ENCODE results near the gene ZNF678.

The ZNF678 gene

GRCh38 chr1:227567256-227567655, 3.9 kb downstream of the ZNF678 start:
- H3K9me3 ChIP-seq (ENCODE audit: control insufficient read depth, insufficient read depth, low read depth, low read length) = no peaks in the 10 kb centered on the region; the same call in 1 of the 2 replicates
- CTCF ChIA-PET = interaction anchor here (1.0 kb wide), 1 partner anchor 25 kb away, joined by 4 read pairs; no protein-coding TSS in a partner anchor
- no peak overlapping the region for H3K27ac ChIP-seq (ENCODE audit: extremely low read depth, low read depth, low read length)
- TF ChIP-seq ZNF248 (tag by site-specific recombination; IDR thresholded peaks at IDR 0.05) (no peak), ZFP3 (tag by site-specific recombination; IDR thresholded peaks at IDR 0.05; ENCODE audit: low read depth) (no peak), ZNF626 (tag by site-specific recombination; IDR thresholded peaks at IDR 0.05) (no peak), ZNF48 (tag by site-specific recombination; IDR thresholded peaks at IDR 0.05) (no peak), PRDM6 (tag by site-specific recombination; IDR thresholded peaks at IDR 0.05) (no peak), ZNF514 (tag by site-specific recombination; IDR thresholded peaks at IDR 0.05) (no peak), ZXDB (tag by site-specific recombination; IDR thresholded peaks at IDR 0.05) (no peak), ZIC2 (tag by site-specific recombination; IDR thresholded peaks at IDR 0.05) (no peak), ZNF658 (tag by site-specific recombination; IDR thresholded peaks at IDR 0.05) (no peak), ELK4 (IDR thresholded peaks at IDR 0.05; ENCODE audit: borderline replicate concordance, low read depth, low read length) (no peak), PBX3 (CRISPR knock-in tag; IDR thresholded peaks at IDR 0.05) (no peak), HOXD13 (CRISPR knock-in tag; IDR thresholded peaks at IDR 0.05; ENCODE audit: borderline replicate concordance) (no peak), ZNF449 (tag by site-specific recombination; IDR thresholded peaks at IDR 0.05) (no peak), ZNF639 (tag by site-specific recombination; IDR thresholded peaks at IDR 0.05) (no peak)
- H3K36me3 ChIP-seq (ENCODE audit: control insufficient read depth in 2 of 2, insufficient read depth in 1 of 2, low read length in 2 of 2) = peaks cover 0 to 7% of the 10 kb centered on the region in 2 experiments; a peak in 1 of 3 replicates
- no peak overlapping the region for H3K4me3 ChIP-seq (ENCODE audit: low read depth, low read length)
- H3K4me1 ChIP-seq (ENCODE audit: control insufficient read depth, insufficient read depth, low read length) = no peaks in the 10 kb centered on the region
- POLR2A ChIA-PET = no interaction called here

GRCh38 chr1:227568593-227568992, 5.2 kb downstream of the ZNF678 start:
- Histone ChIP-seq H3K4me3 (ENCODE audit: low read depth, low read length) (no peak overlapping the region), H3K4me1 (ENCODE audit: control insufficient read depth, insufficient read depth, low read length) (no peaks in the 10 kb centered on the region), H3K36me3 (ENCODE audit: control insufficient read depth in 2 of 2, insufficient read depth in 1 of 2, low read length in 2 of 2) (peaks cover 0 to 9% of the 10 kb centered on the region in 2 experiments; a peak in 1 of 3 replicates), H3K9me3 (ENCODE audit: control insufficient read depth, insufficient read depth, low read depth, low read length) (no peaks in the 10 kb centered on the region; the same call in 1 of the 2 replicates), H3K27ac (ENCODE audit: extremely low read depth, low read depth, low read length) (no peak overlapping the region)
- ChIA-PET POLR2A (no interaction called here), CTCF (no interaction called here)
- TF ChIP-seq ZNF214 (tag by site-specific recombination; IDR thresholded peaks at IDR 0.05; ENCODE audit: borderline replicate concordance) (no peak), ZNF473 (tag by site-specific recombination; IDR thresholded peaks at IDR 0.05) (no peak), ZBTB8A (tag by site-specific recombination; IDR thresholded peaks at IDR 0.05) (no peak), ZFP69B (tag by site-specific recombination; IDR thresholded peaks at IDR 0.05) (no peak), MZF1 (tag by site-specific recombination; IDR thresholded peaks at IDR 0.05; ENCODE audit: borderline replicate concordance) (no peak), YY1 (tag by site-specific recombination; IDR thresholded peaks at IDR 0.05) (no peak), ZNF510 (tag by site-specific recombination; IDR thresholded peaks at IDR 0.05; ENCODE audit: insufficient replicate concordance) (no peak), ZNF426 (tag by site-specific recombination; IDR thresholded peaks at IDR 0.05) (no peak), ZBTB21 (tag by site-specific recombination; IDR thresholded peaks at IDR 0.05) (no peak), ZNF221 (tag by site-specific recombination; IDR thresholded peaks at IDR 0.05; ENCODE audit: borderline replicate concordance) (no peak), ZNF202 (tag by site-specific recombination; IDR thresholded peaks at IDR 0.05; ENCODE audit: borderline replicate concordance) (no peak), ZNF768 (tag by site-specific recombination; IDR thresholded peaks at IDR 0.05) (no peak), ZNF530 (tag by site-specific recombination; IDR thresholded peaks at IDR 0.05; ENCODE audit: low read depth) (no peak), EGR2 (tag by site-specific recombination; IDR thresholded peaks at IDR 0.05; ENCODE audit: low read depth) (no peak), ZNF16 (tag by site-specific recombination; IDR thresholded peaks at IDR 0.05; ENCODE audit: low read depth) (no peak)
